H1 (cell line): ENCODE data around the gene IRX4. TPM values are rescaled to one million over a fixed set of nuclear protein-coding genes. Genes with fewer than 3 reads are reported as not detected.

ENCODE experiments used
- CTCF ChIA-PET: fragments of 300-600 bp; sonication (Branson Sonifier 250); formaldehyde crosslinking; loops from one replicate; lab custom pipeline; 2021; ENCODE audit not compliant: partially characterized antibody; lab: Charles Lee
- POLR2A ChIA-PET: fragments of 300-600 bp; sonication (Branson Sonifier 250); formaldehyde crosslinking; loops from one replicate; lab custom pipeline; 2021; ENCODE audit warnings: inconsistent platforms; ENCODE audit not compliant: partially characterized antibody; lab: Charles Lee
- DNase-seq, 2 experiments: peaks; one replicate each; pipeline versions ENCODE4 v3.0.0 to v3.0.0-alpha.2; 2010 to 2022; ENCODE audit warnings: low spot score in 2 of 2, low read depth in 1 of 2, mixed read lengths in 1 of 2
- FAIRE-seq: peaks from 2 replicates; lab custom pipeline; 2011; peaks lifted over from hg19 to GRCh38; lab: Jason Lieb, UNC
- H2AFZ ChIP-seq: 2 replicates; pipeline ENCODE4 v1.8.1; 2012; ENCODE audit warnings: low read length, inconsistent platforms
- H2AK5ac ChIP-seq: 2 replicates; pipeline ENCODE4 v1.6.1; 2013; ENCODE audit warnings: low read depth, low read length
- H2BK120ac ChIP-seq: replicated peaks from 2 replicates; pipeline ENCODE3; 2013; ENCODE audit warnings: low read depth, low read length, inconsistent platforms
- H2BK12ac ChIP-seq: 2 replicates; pipeline ENCODE4 v1.6.1; 2013; ENCODE audit warnings: low read depth, low read length
- H2BK15ac ChIP-seq: 2 replicates; pipeline ENCODE4 v1.6.1; 2013; ENCODE audit warnings: low read length
- H2BK20ac ChIP-seq: 2 replicates; pipeline ENCODE4 v1.6.1; 2013; ENCODE audit warnings: low read length
- H2BK5ac ChIP-seq: 2 replicates; pipeline ENCODE4 v1.6.1; 2013; ENCODE audit warnings: low read depth, low read length
- H3K14ac ChIP-seq: 2 replicates; pipeline ENCODE4 v1.6.1; 2013; ENCODE audit warnings: inconsistent platforms; ENCODE audit not compliant: insufficient read length
- H3K18ac ChIP-seq: 2 replicates; pipeline ENCODE4 v1.6.1; 2013; ENCODE audit warnings: low read length; ENCODE audit errors: extremely low read depth
- H3K23ac ChIP-seq: 2 replicates; pipeline ENCODE4 v1.6.1; 2013; ENCODE audit warnings: inconsistent platforms; ENCODE audit not compliant: insufficient read length
- H3K23me2 ChIP-seq: 2 replicates; pipeline ENCODE4 v1.6.1; 2013; ENCODE audit warnings: low read depth, low read length
- H3K27ac ChIP-seq: 2 replicates; pipeline ENCODE4 v1.6.1; 2011; ENCODE audit warnings: low read depth, low read length, inconsistent platforms
- H3K27me3 ChIP-seq, 4 experiments: replicated peaks in 1 of 4; 1 replicate in 1 of 4; 2 replicates in 3 of 4; pipeline versions ENCODE4 v1.6.1 to v1.8.1; 2011 to 2013; ENCODE audit warnings: low read length in 3 of 4, mild to moderate bottlenecking in 3 of 4, inconsistent platforms in 2 of 4, mixed read lengths in 2 of 4, moderate library complexity in 1 of 4; ENCODE audit not compliant: control insufficient read depth in 3 of 4, insufficient read depth in 3 of 4; ENCODE audit errors: extremely low read depth in 1 of 4
- H3K36me3 ChIP-seq, 4 experiments: 2 replicates each; pipeline versions ENCODE4 v1.6.1 to v1.8.1; 2011 to 2013; ENCODE audit warnings: mild to moderate bottlenecking in 4 of 4, low read length in 3 of 4, moderate library complexity in 2 of 4, control low read depth in 1 of 4, inconsistent platforms in 1 of 4; ENCODE audit not compliant: insufficient read depth in 4 of 4, control insufficient read depth in 2 of 4
- H3K4ac ChIP-seq: replicated peaks from 2 replicates; pipeline ENCODE3; 2013; ENCODE audit warnings: low read length, low read depth, mixed read lengths, inconsistent platforms; ENCODE audit not compliant: insufficient read length
- H3K4me1 ChIP-seq, 4 experiments: replicated peaks in 1 of 4; 1 replicate in 1 of 4; 2 replicates in 3 of 4; pipeline versions ENCODE4 v1.6.1 to v1.8.1; 2011 to 2013; ENCODE audit warnings: low read length in 3 of 4, inconsistent platforms in 2 of 4, mixed read lengths in 1 of 4; ENCODE audit not compliant: insufficient read depth in 4 of 4, control insufficient read depth in 3 of 4
- H3K4me2 ChIP-seq, 2 experiments: 2 replicates each; pipeline versions ENCODE4 v1.6.1 to v1.8.1; 2011 to 2013; ENCODE audit warnings: low read depth in 2 of 2, low read length in 2 of 2, control low read depth in 1 of 2, inconsistent platforms in 1 of 2, mild to moderate bottlenecking in 1 of 2; ENCODE audit not compliant: insufficient read depth in 1 of 2
- H3K4me3 ChIP-seq, 4 experiments: fragments of 200-600, 300-600 bp in 1 of 4; sonication (generic), shearing (Covaris generic), sonication (Bioruptor Twin) in 1 of 4; 2 replicates each; pipeline versions ENCODE4 v1.5.1 to v1.8.1; 2011 to 2016; ENCODE audit warnings: low read length in 4 of 4, low read depth in 3 of 4, control low read depth in 2 of 4, inconsistent platforms in 2 of 4, mild to moderate bottlenecking in 2 of 4, mixed read lengths in 1 of 4, moderate library complexity in 1 of 4; ENCODE audit not compliant: insufficient read depth in 2 of 4; ENCODE audit errors: extremely low read depth in 1 of 4
- H3K56ac ChIP-seq: replicated peaks from 2 replicates; pipeline ENCODE3; 2013; ENCODE audit warnings: low read depth, mild to moderate bottlenecking, mixed read lengths, low read length, inconsistent platforms; ENCODE audit not compliant: insufficient read length
- H3K79me1 ChIP-seq: 2 replicates; pipeline ENCODE4 v1.6.1; 2013; ENCODE audit warnings: low read depth, low read length, control low read depth
- H3K79me2 ChIP-seq, 2 experiments: 2 replicates each; pipeline versions ENCODE4 v1.6.1 to v1.8.1; 2012 to 2013; ENCODE audit warnings: low read length in 2 of 2, mild to moderate bottlenecking in 2 of 2, inconsistent platforms in 1 of 2; ENCODE audit not compliant: insufficient read depth in 2 of 2, control insufficient read depth in 1 of 2
- H3K9ac ChIP-seq, 4 experiments: replicated peaks in 1 of 4; 1 replicate in 1 of 4; 2 replicates in 3 of 4; pipeline versions ENCODE4 v1.6.1 to v1.8.1; 2011 to 2013; ENCODE audit warnings: low read depth in 3 of 4, low read length in 3 of 4, control low read depth in 2 of 4, mild to moderate bottlenecking in 2 of 4, moderate library complexity in 2 of 4, inconsistent platforms in 1 of 4; ENCODE audit errors: extremely low read depth in 1 of 4
- H3K9me3 ChIP-seq, 2 experiments: 2 replicates each; pipeline versions ENCODE4 v1.6.1 to v1.8.1; 2012 to 2013; ENCODE audit warnings: mild to moderate bottlenecking in 2 of 2, moderate library complexity in 2 of 2, control low read depth in 1 of 2, inconsistent platforms in 1 of 2, low read depth in 1 of 2, low read length in 1 of 2, mixed read lengths in 1 of 2; ENCODE audit not compliant: insufficient read depth in 2 of 2
- H4K20me1 ChIP-seq, 2 experiments: replicated peaks in 1 of 2; 2 replicates each; pipeline versions ENCODE3 to v1.8.1; 2011 to 2013; ENCODE audit warnings: inconsistent platforms in 2 of 2, low read length in 2 of 2, mild to moderate bottlenecking in 1 of 2; ENCODE audit not compliant: insufficient read depth in 2 of 2, control insufficient read depth in 1 of 2
- H4K5ac ChIP-seq: 2 replicates; pipeline ENCODE4 v1.6.1; 2013; ENCODE audit warnings: low read length, low read depth, mixed read lengths, inconsistent platforms; ENCODE audit not compliant: insufficient read length
- H4K8ac ChIP-seq: 2 replicates; pipeline ENCODE4 v1.8.0; 2013; ENCODE audit warnings: mild to moderate bottlenecking, moderate library complexity, low read length, inconsistent platforms; ENCODE audit not compliant: insufficient read depth; ENCODE audit errors: extremely low read depth
- H4K91ac ChIP-seq: replicated peaks from 2 replicates; pipeline ENCODE3; 2013; ENCODE audit warnings: low read length, mixed read lengths, inconsistent platforms; ENCODE audit not compliant: insufficient read length
- ASH2L ChIP-seq: fragments of 200-600, 300-600 bp; sonication (generic); IDR thresholded peaks from one replicate; pipeline ENCODE4 v1.7.1; 2017; ENCODE audit warnings: low read length
- BCL11A ChIP-seq, 2 experiments: IDR thresholded peaks; one replicate each; pipeline ENCODE4 v1.6.1; 2011; ENCODE audit warnings: low read depth in 2 of 2, low read length in 2 of 2, mild to moderate bottlenecking in 2 of 2
- EZH2 ChIP-seq: fragments of 200-600 bp; sonication (generic); IDR thresholded peaks from 2 replicates; pipeline ENCODE4 v1.7.1; 2012; ENCODE audit warnings: low read depth, mild to moderate bottlenecking, moderate library complexity, low read length, inconsistent platforms; ENCODE audit not compliant: severe bottlenecking
- FOSL1 ChIP-seq: IDR thresholded peaks from 2 replicates; pipeline ENCODE4 v1.6.1; 2011; ENCODE audit warnings: mild to moderate bottlenecking, low read depth, low read length, moderate library complexity; ENCODE audit not compliant: insufficient read depth
- NRF1 ChIP-seq: IDR thresholded peaks from 2 replicates; pipeline ENCODE4 v1.6.1; 2011; ENCODE audit warnings: mild to moderate bottlenecking, low read depth, low read length, improper control_type of control experiment
- RFX5 ChIP-seq: IDR thresholded peaks from 2 replicates; pipeline ENCODE4 v1.6.1; 2011; ENCODE audit warnings: low read depth, low read length, improper control_type of control experiment, borderline replicate concordance
- RNF2 ChIP-seq: fragments of 200-900, 300-1000 bp; sonication (generic); IDR thresholded peaks from 2 replicates; pipeline ENCODE4 v1.7.1; 2016; ENCODE audit warnings: borderline replicate concordance, low read depth, mild to moderate bottlenecking, antibody characterized with exemption, low read length; ENCODE audit not compliant: poor library complexity, severe bottlenecking; ENCODE audit errors: missing control alignments
- SP2 ChIP-seq: IDR thresholded peaks from 2 replicates; pipeline ENCODE4 v1.6.1; 2012; ENCODE audit warnings: mild to moderate bottlenecking, low read length, inconsistent platforms
- SUZ12 ChIP-seq: fragments of 200-600 bp; sonication (generic); IDR thresholded peaks from 2 replicates; pipeline ENCODE4 v1.6.1; 2012; ENCODE audit warnings: mild to moderate bottlenecking, inconsistent platforms, low read length, moderate library complexity, mixed read lengths
- TBP ChIP-seq: IDR thresholded peaks from 2 replicates; pipeline ENCODE4 v1.6.1; 2011; ENCODE audit warnings: low read depth, low read length, improper control_type of control experiment
- WGBS, 2 experiments: shearing (Covaris generic) in 1 of 2; methylation state at CpG; one replicate each; pipeline versions ENCODE4 v1.1.6 to v1.1.7; 2013 to 2015; ENCODE audit warnings: low lambda C conversion rate in 2 of 2, mixed read lengths in 2 of 2, inconsistent platforms in 1 of 2, low coverage in 1 of 2, missing lambda C conversion rate in 1 of 2; ENCODE audit not compliant: insufficient replicate concordance in 2 of 2, insufficient coverage in 1 of 2, insufficient read length in 1 of 2; ENCODE audit errors: extremely low coverage in 1 of 2, missing lambda C conversion rate in 1 of 2; 5-methylcytosine and 5-hydroxymethylcytosine counted together
- polyA plus RNA-seq, 7 experiments: library from polyadenylated mRNA; depleted of rRNA in 3 of 7; stranded (reverse) in 5 of 7; unstranded in 2 of 7; fragments of >200 nt in 5 of 7; fragments of 200-250 nt in 2 of 7; gene quantifications; 1 replicate in 5 of 7; 2 replicates in 1 of 7; 4 replicates in 1 of 7; pipeline versions ENCODE4 v1.2.1 to v1.2.3, GENCODE V29; 2011 to 2013; ENCODE audit warnings: missing spikeins in 2 of 7, mixed read lengths in 2 of 7
- total RNA-seq: library from RNA; stranded (reverse); fragmentation: NEBNext Ultra II Directional; extraction: Animal tissue kit (Norgen Biotek cat#: 25700); gene quantifications from 2 replicates; pipeline ENCODE4 v1.2.1, GENCODE V29; 2021

Gene IRX4
- total and polyA plus RNA-seq, 2 of the 8 experiments (the other 6 are each of a cell fraction or from before 2014, with no cell fraction given): 0.45 to 1.2 TPM

- WGBS, 2 experiments: 7% methylated on average over 42 of the region's 75 CpGs; no CpG with 5 or more reads in 1 of the 2 experiments
- POLR2A ChIA-PET: interaction anchor here (0.6 kb wide), 1 partner anchor 58 kb away, joined by 4 read pairs; no protein-coding TSS in a partner anchor
- no peak overlapping the region for H3K9ac ChIP-seq
- no peak for TF ChIP-seq ASH2L
- TF ChIP-seq NRF1: no peak
- no peak for TF ChIP-seq BCL11A (IDR thresholded peaks at IDR 0.05; ENCODE audit: low read depth in 2 of 2, low read length in 2 of 2)
- no peak for TF ChIP-seq RFX5
- peak; percentile 100 for TF ChIP-seq SUZ12
- no peak for TF ChIP-seq TBP
- TF ChIP-seq RNF2: peak; percentile 75
- TF ChIP-seq SP2: no peak
- peak; percentile 100 for TF ChIP-seq EZH2
- no peak for TF ChIP-seq FOSL1
Measured at GRCh38 chr5:1885868-1886845, 3.4 kb upstream of the IRX4 start.

More at GRCh38 chr5:1885868-1886845, 3.4 kb upstream of the IRX4 start:
- H4K91ac ChIP-seq: no peak overlapping the region
- peak overlapping the region; percentile 73 to 78 for H3K4me2 ChIP-seq
- peak overlapping the region in 2 of 4 experiments; percentile 23 to 62; a peak in 6 of 8 replicates for H3K4me3 ChIP-seq
- peaks cover 0 to 3% (median 0%) of the 10 kb centered on the region in 4 experiments; a peak in 1 of 8 replicates for H3K36me3 ChIP-seq
- no peak overlapping the region for H3K18ac ChIP-seq
- peak overlapping the region; percentile 80; the same call in 1 of the 2 replicates for H2BK20ac ChIP-seq
- H3K79me2 ChIP-seq: no peaks in the 10 kb centered on the region
- H3K4me1 ChIP-seq: peaks cover 3 to 52% (median 29%) of the 10 kb centered on the region in 4 experiments; a peak in 6 of 7 replicates
- peaks cover 59 to 87% (median 85%) of the 10 kb centered on the region in 4 experiments; a peak in 6 of 7 replicates for H3K27me3 ChIP-seq
- H4K5ac ChIP-seq: no peak overlapping the region
- DNase-seq (no peak), FAIRE-seq (no peak)
- no peak overlapping the region for H3K23ac ChIP-seq
- no peak overlapping the region for H3K4ac ChIP-seq
- no peak overlapping the region for H3K27ac ChIP-seq
- CTCF ChIA-PET: interaction anchor here (0.6 to 1.5 kb wide), 6 partner anchors 66 to 176 kb away, joined by 3 read pairs; no protein-coding TSS in a partner anchor
- H2BK120ac ChIP-seq: no peak overlapping the region
- no peak overlapping the region for H2BK5ac ChIP-seq
- no peak overlapping the region for H3K14ac ChIP-seq
- H3K23me2 ChIP-seq: peaks cover 22% of the 10 kb centered on the region; the same call in 1 of the 2 replicates
- no peak overlapping the region; the same call in 1 of the 2 replicates for H2BK15ac ChIP-seq
- H3K79me1 ChIP-seq: no peaks in the 10 kb centered on the region
- H2AFZ ChIP-seq: no peak overlapping the region
- peaks cover 0 to 9% of the 10 kb centered on the region in 2 experiments for H4K20me1 ChIP-seq
- peak overlapping the region; percentile 39; the same call in 1 of the 2 replicates for H2BK12ac ChIP-seq
- no peaks in the 10 kb centered on the region; a peak in 1 of 4 replicates for H3K9me3 ChIP-seq
- H3K56ac ChIP-seq: no peak overlapping the region
- H2AK5ac ChIP-seq: no peak overlapping the region
- H4K8ac ChIP-seq: peak overlapping the region; percentile 53
